Heart left ventricle (tissue), 13 donors: ENCODE data around the gene MADCAM1.

Source experiments
- CTCF ChIP-seq, 12 donors: fragments of 200-600 bp; sonication (generic) in 4 of 12; IDR thresholded peaks; one replicate each; pipeline versions ENCODE4 v1.5.0 to v1.8.0; 2018 to 2022; ENCODE audit warnings: antibody characterized with exemption in 12 of 12, mild to moderate bottlenecking in 5 of 12
- POLR2A ChIP-seq, 2 donors: fragments of 450-650 bp; IDR thresholded peaks; one replicate each; pipeline ENCODE4 v1.6.1; 2017; ENCODE audit warnings: antibody characterized with exemption in 2 of 2, mild to moderate bottlenecking in 2 of 2, moderate library complexity in 2 of 2
- donor health status: ischemic (EF 13 %, LVEDD 7.1; RV severe dilation, severe dysfunction).
- donor health status: DM: no; HTN: yes; CAD: no.
- donor health status: DM: no; HTN: no; CAD: no.
- donor health status: ischemic (EF 25% LVEDD 6.9; RV normal size, moderate dysfunction).
- donor health status: ischemic (EF 25% LVEDD 5.7; RV mildly dilated, moderate dysfunction).
- donor health status: ischemic (EF 35%, LVEDD 5.7; RV mildly dilated, moderate dysfunction).
- donor health status: nonischemic (EF 11% LVEDD 7.7; RV severe dilation, severe dysfunction).
- donor health status: DM: yes; HTN: yes; CAD: no.
- donor health status: PGD.
- donor health status: ischemic (EF 29% LVEDD 5.4; RV normal size, mild dysfunction).
- donor health status: nonischemic (EF 23%, LVEDD 6.1; RV moderate dilation, normal function).

DNA sequence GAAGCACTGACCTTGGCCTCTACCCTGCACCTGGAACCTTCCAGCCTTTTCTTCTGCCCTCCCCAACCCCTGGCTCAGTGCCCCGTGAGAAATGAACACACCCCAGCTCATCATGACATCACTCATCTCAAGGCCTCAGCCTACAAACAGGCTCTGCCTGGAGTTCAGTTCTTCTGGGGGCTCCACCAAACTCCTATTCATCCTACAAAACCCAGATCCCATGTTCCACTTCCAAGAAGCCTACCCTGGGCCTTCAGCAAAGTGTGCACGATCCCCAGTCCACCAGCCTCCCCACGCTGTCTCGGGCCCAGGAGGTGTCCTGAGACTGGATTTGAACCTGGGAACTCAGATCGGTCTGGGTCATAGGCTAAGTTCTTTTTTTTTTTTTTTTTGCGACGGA lies 26.5 kb upstream of the MADCAM1 start:
- TF ChIP-seq CTCF (IDR thresholded peaks at IDR 0.05) (no peak), POLR2A (IDR thresholded peaks at IDR 0.05) (no peak)
